ENCODE measurements around the gene NAT9. TPM values are rescaled to one million over a fixed set of nuclear protein-coding genes. Genes with fewer than 3 reads are reported as not detected.

NAT9 gene
- total RNA-seq, 6 experiments from 2014 or later, result 10.0 to 23.0 (median 16.3) TPM

GRCh38 chr17:74779501-74779900, 3.4 kb upstream of the NAT9 start:
- Histone ChIP-seq H3K27me3 (no peaks in the 10 kb centered on the region), H3K4me1 (peaks cover 0 to 32% (median 11%) of the 10 kb centered on the region in 4 donors), H3K4me3 (no peak overlapping the region), H3K27ac (peak overlapping the region in 2 of 3 donors; percentile 17 to 29), H3K9me3 (no peaks in the 10 kb centered on the region), H3K36me3 (no peaks in the 10 kb centered on the region)
- no peak for TF ChIP-seq POLR2A (IDR thresholded peaks at IDR 0.05)
- TF ChIP-seq CTCF (IDR thresholded peaks at IDR 0.05), result no peak
- DNase-seq (no peak), ATAC-seq (no peak)
- intact Hi-C loops (cut with DNase I), result no loop called here
- WGBS (ENCODE audit: insufficient coverage, low coverage, low lambda C conversion rate, missing lambda C conversion rate), result 75% methylated on average over 7 of the region's 8 CpGs

- Histone ChIP-seq H3K27ac (no peak overlapping the region), H3K27me3 (no peaks in the 10 kb centered on the region), H3K4me3 (no peak overlapping the region), H3K36me3 (no peaks in the 10 kb centered on the region), H3K9me3 (no peaks in the 10 kb centered on the region), H3K4me1 (peaks cover 0 to 37% (median 13%) of the 10 kb centered on the region in 4 donors)
- no peak for DNase-seq
- 38% methylated on average over 5 of the region's 5 CpGs for WGBS (ENCODE audit: insufficient coverage, low coverage, low lambda C conversion rate, missing lambda C conversion rate)
- TF ChIP-seq CTCF (IDR thresholded peaks at IDR 0.05) (no peak), POLR2A (IDR thresholded peaks at IDR 0.05) (no peak)
- ATAC-seq, result no peak
- intact Hi-C loops (cut with DNase I), result no loop called here
Observed at GRCh38 chr17:74778960-74779359, 2.8 kb upstream of the NAT9 start.

GRCh38 chr17:74777901-74778515, 1.9 kb upstream of the NAT9 start:
- TF ChIP-seq CTCF (IDR thresholded peaks at IDR 0.05) (no peak), POLR2A (IDR thresholded peaks at IDR 0.05) (no peak)
- DNase-seq (no peak), ATAC-seq (no peak)
- Histone ChIP-seq H3K27me3 (no peaks in the 10 kb centered on the region), H3K36me3 (peaks cover 0 to 7% (median 3%) of the 10 kb centered on the region in 4 donors), H3K4me1 (peaks cover 0 to 43% (median 16%) of the 10 kb centered on the region in 4 donors), H3K27ac (no peak overlapping the region), H3K9me3 (no peaks in the 10 kb centered on the region), H3K4me3 (no peak overlapping the region)
- intact Hi-C loops (cut with DNase I), result no loop called here
- 23% methylated on average over 5 of the region's 6 CpGs for WGBS (ENCODE audit: insufficient coverage, low coverage, low lambda C conversion rate, missing lambda C conversion rate)

- no peak for DNase-seq
- no peak for ATAC-seq
- Histone ChIP-seq H3K36me3 (peaks cover 0 to 17% (median 8%) of the 10 kb centered on the region in 4 donors), H3K27me3 (no peaks in the 10 kb centered on the region), H3K4me1 (peaks cover 0 to 43% (median 16%) of the 10 kb centered on the region in 4 donors), H3K4me3 (peak overlapping the region; percentile 89 to 97 (median 97)), H3K27ac (no peak overlapping the region), H3K9me3 (no peaks in the 10 kb centered on the region)
- WGBS (ENCODE audit: insufficient coverage, low coverage, low lambda C conversion rate, missing lambda C conversion rate), result 9% methylated on average over 5 of the region's 10 CpGs
- intact Hi-C loops (cut with DNase I), result no loop called here
- TF ChIP-seq CTCF (IDR thresholded peaks at IDR 0.05) (no peak), POLR2A (IDR thresholded peaks at IDR 0.05) (no peak)
Observed at GRCh38 chr17:74776990-74777389, 845 bp upstream of the NAT9 start.

All from right lobe of liver (tissue), 6 donors.